Measurements from ENCODE around the gene CA7. TPM values are rescaled to one million over a fixed set of nuclear protein-coding genes. Genes with fewer than 3 reads are reported as not detected.

Gene CA7
- total and polyA plus RNA-seq, 2 donors (not counting 1 experiment from before 2014, with no cell fraction given): not detected

DNA sequence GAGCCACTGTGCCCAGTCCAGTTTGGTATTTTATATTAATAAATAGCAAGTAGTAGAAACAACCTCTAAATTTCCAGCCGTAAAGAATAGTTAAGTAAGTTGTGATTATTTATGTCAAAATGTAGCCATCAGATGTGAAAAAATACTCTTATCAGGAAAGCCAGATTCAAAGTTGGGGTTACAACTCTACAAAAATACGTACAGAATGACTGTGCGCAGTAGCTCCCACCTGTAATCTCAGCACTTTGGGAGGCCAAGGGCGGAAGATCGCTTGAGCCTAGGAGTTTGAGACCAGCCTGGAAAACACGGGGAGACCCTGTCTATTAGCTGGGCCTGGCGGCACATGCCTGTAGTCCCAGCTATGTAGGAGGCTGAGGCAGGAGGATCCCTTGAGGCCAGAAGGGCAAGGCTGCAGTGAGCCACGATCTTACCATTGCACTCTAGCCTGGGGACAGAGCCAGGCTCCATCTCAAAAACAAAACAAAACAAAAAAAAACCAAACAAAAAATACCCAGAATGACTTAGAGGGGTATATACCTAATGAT lies 37.8 kb downstream of the CA7 start:
- Histone ChIP-seq H3K9me3 (ENCODE audit: control insufficient read depth, insufficient read depth, low read depth, low read length) (no peaks in the 10 kb centered on the region), H4K20me1 (ENCODE audit: control insufficient read depth, extremely low read depth, insufficient read depth, low read length) (no peaks in the 10 kb centered on the region), H3K4me3 (replicated peaks in 1 of 4; ENCODE audit: control extremely low read depth in 1 of 4, insufficient read depth in 1 of 4, low read depth in 3 of 4, low read length in 4 of 4) (peak overlapping the region in 1 of 4 experiments; percentile 85), H3K79me2 (ENCODE audit: control insufficient read depth, insufficient read depth, low read length) (peaks cover 6% of the 10 kb centered on the region), H3K36me3 (ENCODE audit: control insufficient read depth, insufficient read depth, low read length) (peaks cover 12% of the 10 kb centered on the region), H3K27ac (ENCODE audit: insufficient read depth, low read length) (no peak overlapping the region), H2AFZ (ENCODE audit: low read length) (no peak overlapping the region), H3K4me1 (ENCODE audit: control insufficient read depth, extremely low read depth, insufficient read depth, low read length) (no peaks in the 10 kb centered on the region), H3K27me3 (ENCODE audit: control insufficient read depth, insufficient read depth, low read length) (no peaks in the 10 kb centered on the region), H3K9ac (ENCODE audit: insufficient read depth, low read length) (no peak overlapping the region), H3K4me2 (ENCODE audit: extremely low read depth, insufficient read depth, low read length) (no peak overlapping the region)
- no peak for TF ChIP-seq EZH2 (IDR thresholded peaks at IDR 0.05; ENCODE audit: low read length, missing control alignments)
- TF ChIP-seq CTCF (conservative IDR thresholded peaks at IDR 0.05 in 1 of 2, IDR thresholded peaks at IDR 0.05 in 1 of 2; ENCODE audit: low read depth in 1 of 2, low read length in 2 of 2): no peak
- DNase-seq (ENCODE audit: low read depth in 2 of 2): no peak

DNA sequence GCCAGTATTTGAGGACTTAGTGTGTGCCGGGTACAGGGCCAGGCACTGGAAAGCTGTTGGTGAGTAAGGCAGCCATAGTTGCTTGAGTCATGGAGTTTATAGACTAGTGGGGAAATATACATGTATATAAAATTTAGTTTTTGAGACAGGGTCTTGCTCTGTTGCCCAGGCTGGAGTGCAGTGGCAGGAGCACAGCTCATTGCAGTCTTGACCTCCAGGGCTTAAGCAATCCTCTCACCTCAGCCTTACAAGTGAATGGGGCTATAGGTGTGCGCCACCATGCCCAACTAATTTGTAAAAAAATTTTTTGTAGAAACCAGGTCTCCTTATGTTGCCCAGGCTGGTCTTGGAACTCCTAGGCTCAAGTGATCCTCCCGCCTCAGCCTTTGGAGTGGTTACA lies 38.5 kb downstream of the CA7 start:
- H2AFZ ChIP-seq (ENCODE audit: low read length): no peak overlapping the region
- TF ChIP-seq CTCF (conservative IDR thresholded peaks at IDR 0.05 in 1 of 2, IDR thresholded peaks at IDR 0.05 in 1 of 2; ENCODE audit: low read depth in 1 of 2, low read length in 2 of 2) (no peak), EZH2 (IDR thresholded peaks at IDR 0.05; ENCODE audit: low read length, missing control alignments) (no peak)
- H3K79me2 ChIP-seq (ENCODE audit: control insufficient read depth, insufficient read depth, low read length): peaks cover 6% of the 10 kb centered on the region
- no peak overlapping the region for H3K4me2 ChIP-seq (ENCODE audit: extremely low read depth, insufficient read depth, low read length)
- peaks cover 12% of the 10 kb centered on the region for H3K36me3 ChIP-seq (ENCODE audit: control insufficient read depth, insufficient read depth, low read length)
- no peak for DNase-seq (ENCODE audit: low read depth in 2 of 2)
- no peak overlapping the region for H3K4me3 ChIP-seq (replicated peaks in 1 of 4; ENCODE audit: control extremely low read depth in 1 of 4, insufficient read depth in 1 of 4, low read depth in 3 of 4, low read length in 4 of 4)
- H3K9ac ChIP-seq (ENCODE audit: insufficient read depth, low read length): no peak overlapping the region
- no peaks in the 10 kb centered on the region for H3K4me1 ChIP-seq (ENCODE audit: control insufficient read depth, extremely low read depth, insufficient read depth, low read length)
- H3K9me3 ChIP-seq (ENCODE audit: control insufficient read depth, insufficient read depth, low read depth, low read length): no peaks in the 10 kb centered on the region
- H3K27me3 ChIP-seq (ENCODE audit: control insufficient read depth, insufficient read depth, low read length): no peaks in the 10 kb centered on the region
- no peak overlapping the region for H3K27ac ChIP-seq (ENCODE audit: insufficient read depth, low read length)
- H4K20me1 ChIP-seq (ENCODE audit: control insufficient read depth, extremely low read depth, insufficient read depth, low read length): no peaks in the 10 kb centered on the region

- DNase-seq (ENCODE audit: low read depth in 2 of 2): no peak
- no peak overlapping the region for H3K4me3 ChIP-seq (replicated peaks in 1 of 4; ENCODE audit: control extremely low read depth in 1 of 4, insufficient read depth in 1 of 4, low read depth in 3 of 4, low read length in 4 of 4)
- H4K20me1 ChIP-seq (ENCODE audit: control insufficient read depth, extremely low read depth, insufficient read depth, low read length): no peaks in the 10 kb centered on the region
- H3K27ac ChIP-seq (ENCODE audit: insufficient read depth, low read length): no peak overlapping the region
- TF ChIP-seq CTCF (conservative IDR thresholded peaks at IDR 0.05 in 1 of 2, IDR thresholded peaks at IDR 0.05 in 1 of 2; ENCODE audit: low read depth in 1 of 2, low read length in 2 of 2): no peak
- TF ChIP-seq EZH2 (IDR thresholded peaks at IDR 0.05; ENCODE audit: low read length, missing control alignments): no peak
- no peaks in the 10 kb centered on the region for H3K9me3 ChIP-seq (ENCODE audit: control insufficient read depth, insufficient read depth, low read depth, low read length)
- H3K9ac ChIP-seq (ENCODE audit: insufficient read depth, low read length): no peak overlapping the region
- no peaks in the 10 kb centered on the region for H3K27me3 ChIP-seq (ENCODE audit: control insufficient read depth, insufficient read depth, low read length)
- peaks cover 12% of the 10 kb centered on the region for H3K36me3 ChIP-seq (ENCODE audit: control insufficient read depth, insufficient read depth, low read length)
- H2AFZ ChIP-seq (ENCODE audit: low read length): no peak overlapping the region
- H3K4me2 ChIP-seq (ENCODE audit: extremely low read depth, insufficient read depth, low read length): no peak overlapping the region
- no peaks in the 10 kb centered on the region for H3K4me1 ChIP-seq (ENCODE audit: control insufficient read depth, extremely low read depth, insufficient read depth, low read length)
- peaks cover 5% of the 10 kb centered on the region for H3K79me2 ChIP-seq (ENCODE audit: control insufficient read depth, insufficient read depth, low read length)
These were observed 41.3 kb downstream of the CA7 start for GRCh38 chr16:66885491-66885890.

Data from fibroblast of lung (primary cell).